ENCODE data around the gene EMILIN3. TPM values are rescaled to one million over a fixed set of nuclear protein-coding genes. Genes with fewer than 3 reads are reported as not detected.

Gene EMILIN3
- total and polyA plus RNA-seq, 2 of the 8 experiments (the other 6 are each of a cell fraction or from before 2014, with no cell fraction given), result 3.8 to 5.2 TPM

- ChIA-PET CTCF (ENCODE audit: partially characterized antibody) (interaction anchor here (1.0 to 4.2 kb wide), 4 partner anchors 14 to 236 kb away, joined by 3 to 29 read pairs (median 10); partner anchors contain the start of gene LPIN3), POLR2A (ENCODE audit: partially characterized antibody) (interaction anchor here (1.5 kb wide), 1 partner anchor 10 kb away, joined by 3 read pairs; no protein-coding TSS in a partner anchor)
- H3K79me2 ChIP-seq (ENCODE audit: control insufficient read depth in 1 of 2, insufficient read depth in 2 of 2, low read length in 2 of 2), result no peaks in the 10 kb centered on the region
- no peak overlapping the region for H2BK12ac ChIP-seq (ENCODE audit: low read depth, low read length)
- TF ChIP-seq GABPA (IDR thresholded peaks at IDR 0.05; ENCODE audit: borderline replicate concordance, insufficient read depth, low read length) (no peak), MAFK (IDR thresholded peaks at IDR 0.05; ENCODE audit: low read depth, low read length) (no peak), CTCF (IDR thresholded peaks at IDR 0.05; ENCODE audit: control extremely low read depth in 1 of 3, insufficient read depth in 1 of 3, low read depth in 1 of 3, low read length in 3 of 3) (no peak), TBP (IDR thresholded peaks at IDR 0.05; ENCODE audit: low read depth, low read length) (no peak), ASH2L (IDR thresholded peaks at IDR 0.05; ENCODE audit: low read length) (no peak), SUZ12 (IDR thresholded peaks at IDR 0.05; ENCODE audit: low read length) (no peak), YY1 (IDR thresholded peaks at IDR 0.05; ENCODE audit: low read depth, low read length) (no peak), CREB1 (IDR thresholded peaks at IDR 0.05) (no peak), CHD2 (IDR thresholded peaks at IDR 0.05; ENCODE audit: low read length) (no peak), POLR2A (IDR thresholded peaks at IDR 0.05; ENCODE audit: control extremely low read depth in 1 of 2, low read depth in 2 of 2, low read length in 2 of 2) (no peak), TCF12 (IDR thresholded peaks at IDR 0.05; ENCODE audit: low read depth, low read length) (no peak), SP4 (IDR thresholded peaks at IDR 0.05; ENCODE audit: low read length) (no peak)
- no peak overlapping the region for H3K56ac ChIP-seq (replicated peaks; ENCODE audit: insufficient read length, low read depth, low read length)
- H3K27ac ChIP-seq (ENCODE audit: low read depth, low read length), result no peak overlapping the region
- no peaks in the 10 kb centered on the region for H3K79me1 ChIP-seq (ENCODE audit: low read depth, low read length)
- H3K4me2 ChIP-seq (ENCODE audit: insufficient read depth in 1 of 2, low read depth in 2 of 2, low read length in 2 of 2), result no peak overlapping the region
- DNase-seq (ENCODE audit: low read depth in 1 of 2, low spot score in 2 of 2), result no peak
- H2BK20ac ChIP-seq (ENCODE audit: low read length), result no peak overlapping the region
- no peak overlapping the region for H2BK5ac ChIP-seq (ENCODE audit: low read depth, low read length)
- no peak overlapping the region for H3K14ac ChIP-seq (ENCODE audit: insufficient read length)
- H2BK15ac ChIP-seq (ENCODE audit: low read length), result no peak overlapping the region
- no peak overlapping the region for H2AK5ac ChIP-seq (ENCODE audit: low read depth, low read length)
- no peak overlapping the region for H4K8ac ChIP-seq (ENCODE audit: extremely low read depth, insufficient read depth, low read length)
- no peaks in the 10 kb centered on the region for H3K4me1 ChIP-seq (replicated peaks in 1 of 4; ENCODE audit: control insufficient read depth in 3 of 4, insufficient read depth in 4 of 4, low read length in 3 of 4)
- no peak overlapping the region for H2AFZ ChIP-seq (ENCODE audit: low read length)
- 98% methylated on average over 9 of the region's 9 CpGs; no CpG with 5 or more reads in 1 of the 2 experiments for WGBS, 2 experiments (ENCODE audit: extremely low coverage in 1 of 2, insufficient coverage in 1 of 2, insufficient read length in 1 of 2, insufficient replicate concordance in 2 of 2, low coverage in 1 of 2, low lambda C conversion rate in 2 of 2, missing lambda C conversion rate in 1 of 2)
- H3K27me3 ChIP-seq (replicated peaks in 1 of 4; ENCODE audit: control insufficient read depth in 3 of 4, extremely low read depth in 1 of 4, insufficient read depth in 3 of 4, low read length in 3 of 4), result no peaks in the 10 kb centered on the region
- H3K36me3 ChIP-seq (ENCODE audit: control insufficient read depth in 2 of 4, insufficient read depth in 4 of 4, low read length in 3 of 4), result peaks cover 29 to 96% (median 70%) of the 10 kb centered on the region in 4 experiments
- no peak overlapping the region for H2BK120ac ChIP-seq (replicated peaks; ENCODE audit: low read depth, low read length)
- no peak for FAIRE-seq
- no peak overlapping the region for H4K91ac ChIP-seq (replicated peaks; ENCODE audit: insufficient read length, low read length)
- H3K9ac ChIP-seq (replicated peaks in 1 of 4; ENCODE audit: extremely low read depth in 1 of 4, low read depth in 3 of 4, low read length in 3 of 4), result no peak overlapping the region
- peaks cover 1 to 8% of the 10 kb centered on the region in 2 experiments for H4K20me1 ChIP-seq (replicated peaks in 1 of 2; ENCODE audit: control insufficient read depth in 1 of 2, insufficient read depth in 2 of 2, low read length in 2 of 2)
- no peak overlapping the region for H3K18ac ChIP-seq (ENCODE audit: extremely low read depth, low read length)
- no peak overlapping the region for H3K23ac ChIP-seq (ENCODE audit: insufficient read length)
- H4K5ac ChIP-seq (ENCODE audit: insufficient read length, low read depth, low read length), result no peak overlapping the region
- no peak overlapping the region for H3K4ac ChIP-seq (replicated peaks; ENCODE audit: insufficient read length, low read depth, low read length)
- no peak overlapping the region for H3K4me3 ChIP-seq (ENCODE audit: extremely low read depth in 1 of 4, insufficient read depth in 2 of 4, low read depth in 3 of 4, low read length in 4 of 4)
- H3K23me2 ChIP-seq (ENCODE audit: low read depth, low read length), result no peaks in the 10 kb centered on the region
- no peaks in the 10 kb centered on the region for H3K9me3 ChIP-seq (ENCODE audit: insufficient read depth in 2 of 2, low read depth in 1 of 2, low read length in 1 of 2)
Measured at GRCh38 chr20:41408986-41409385, 42.4 kb upstream of the EMILIN3 start.

All from H1 (cell line).